Right lung (tissue), 5 donors: Measurements from ENCODE around the gene DRGX. TPM values are rescaled to one million over a fixed set of nuclear protein-coding genes. Genes with fewer than 3 reads are reported as not detected.

Source experiments
- DNase-seq, 2 donors: peaks; one replicate each; pipeline ENCODE4 v3.0.0-alpha.2; 2013
- polyA plus RNA-seq, 5 donors: library from polyadenylated mRNA; unstranded; fragments of 120-200 nt; gene quantifications; one replicate each; pipeline versions ENCODE4 v1.2.1 to v1.2.3, GENCODE V29; 2013; ENCODE audit warnings: inconsistent platforms in 1 of 5, low replicate concordance in 1 of 5; ENCODE audit not compliant: insufficient read length in 5 of 5, insufficient read depth in 1 of 5

Gene DRGX
- polyA plus RNA-seq, 5 donors, result 0.06 TPM; not detected in 4

DNA sequence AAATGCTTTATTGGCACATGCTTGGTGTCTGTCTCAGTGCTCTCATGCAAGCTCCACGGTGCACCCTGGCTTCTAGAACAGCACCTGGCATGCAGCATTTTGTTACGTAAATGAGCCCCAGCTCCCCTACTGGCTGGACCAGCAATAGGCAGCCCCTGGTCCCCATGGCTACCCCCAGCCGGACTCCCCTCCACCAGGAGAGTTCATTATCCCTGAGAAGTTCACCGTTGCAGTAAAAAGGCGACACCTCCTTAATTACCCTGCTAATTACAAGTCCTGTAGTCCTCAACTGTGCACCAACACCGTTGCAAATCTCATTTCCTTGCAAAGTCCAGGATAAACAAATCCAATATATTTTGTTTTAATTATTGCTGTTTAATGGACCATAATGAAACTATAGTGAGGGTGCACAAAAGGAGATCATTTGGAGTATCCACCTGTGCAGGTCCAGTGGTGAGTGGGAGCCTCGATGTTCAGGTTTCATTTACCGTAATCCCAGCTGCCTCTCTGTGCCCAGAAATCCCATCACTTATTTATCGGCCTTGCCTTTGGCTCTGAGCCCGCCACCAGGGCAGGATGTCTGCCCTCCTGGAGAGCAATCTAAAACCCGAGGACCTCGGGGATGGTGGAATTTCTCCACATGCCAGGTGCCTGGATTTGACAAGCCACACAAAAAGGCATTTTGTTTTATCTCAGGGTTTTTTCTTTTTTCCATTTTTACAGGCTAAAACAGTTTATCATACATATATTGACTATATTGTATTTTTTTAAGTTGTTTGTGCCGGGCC lies 12.8 kb upstream of the DRGX start:
- DNase-seq, result no peak

- DNase-seq, result peak; percentile 50 to 70
These were observed 11.8 kb upstream of the DRGX start for GRCh38 chr10:49407552-49408137.

DNA sequence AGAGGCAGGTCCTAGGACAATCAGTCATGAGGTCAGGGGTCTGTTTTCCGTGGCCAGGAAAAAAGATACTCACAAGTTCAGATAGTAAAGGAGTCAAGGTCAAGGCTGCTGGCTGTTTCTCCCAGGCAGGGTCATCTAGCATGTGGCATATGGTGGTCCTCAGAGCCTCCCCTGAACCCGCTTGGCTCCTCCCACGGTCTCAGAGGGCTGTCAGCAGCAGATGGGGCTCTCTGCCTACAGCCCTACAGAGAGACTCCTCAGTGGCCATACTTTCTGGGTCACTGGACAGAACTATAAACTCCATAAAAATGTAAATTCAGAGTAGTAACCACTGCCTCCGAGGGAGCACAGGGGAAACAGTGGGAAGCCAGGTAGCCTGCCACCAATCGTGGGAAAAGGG lies 11.3 kb upstream of the DRGX start:
- DNase-seq, result no peak

GRCh38 chr10:49404321-49404878 lies 8.5 kb upstream of the DRGX start:
- DNase-seq, result no peak

GRCh38 chr10:49403363-49403762 lies 7.5 kb upstream of the DRGX start:
- no peak for DNase-seq

DNA sequence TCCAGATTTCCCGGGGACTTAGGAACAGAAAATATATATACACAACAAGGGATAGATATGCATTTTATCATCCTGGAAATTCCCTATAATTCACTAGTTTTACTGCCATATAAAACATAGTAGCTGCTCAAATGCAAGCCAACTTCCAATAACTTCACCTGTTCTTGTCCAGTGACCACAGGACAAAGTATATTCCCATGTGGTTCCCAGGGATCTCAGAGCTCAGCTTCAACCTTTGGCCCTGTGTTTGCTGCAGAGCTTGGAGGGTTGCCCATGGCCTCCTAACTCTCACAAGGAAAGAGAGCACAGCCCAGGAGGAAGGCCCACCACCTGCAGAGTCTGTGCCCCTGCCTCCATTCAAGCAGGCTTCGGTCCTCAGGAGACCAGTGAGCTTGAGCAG lies 4.5 kb upstream of the DRGX start:
- no peak for DNase-seq

DNA sequence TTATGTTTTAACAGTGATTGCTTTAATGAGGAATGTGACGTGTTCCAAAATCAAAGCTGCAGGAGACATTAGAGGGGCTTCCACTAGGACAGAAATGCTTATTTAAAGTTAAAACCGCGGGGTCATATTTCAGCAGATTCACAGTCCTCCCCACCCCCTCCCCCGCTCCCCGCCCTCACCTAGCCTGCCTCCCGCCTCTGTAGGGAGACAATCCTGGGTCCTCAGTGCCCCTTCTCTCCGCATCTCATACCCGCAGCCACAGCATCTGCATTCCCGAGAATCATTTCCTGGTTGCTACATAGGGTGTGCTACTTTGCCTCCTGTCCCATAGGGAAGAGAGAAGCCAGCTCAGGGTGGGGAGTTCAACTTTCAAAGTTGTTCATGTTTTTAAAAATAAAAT lies 3.1 kb upstream of the DRGX start:
- no peak for DNase-seq

- DNase-seq, result peak; percentile 49 to 52
These were observed 2.3 kb upstream of the DRGX start for GRCh38 chr10:49398000-49398861.

- no peak for DNase-seq
These were observed 1.4 kb upstream of the DRGX start for GRCh38 chr10:49397036-49397999.

GRCh38 chr10:49396666-49396999 lies 744 bp upstream of the DRGX start:
- no peak for DNase-seq

DNA sequence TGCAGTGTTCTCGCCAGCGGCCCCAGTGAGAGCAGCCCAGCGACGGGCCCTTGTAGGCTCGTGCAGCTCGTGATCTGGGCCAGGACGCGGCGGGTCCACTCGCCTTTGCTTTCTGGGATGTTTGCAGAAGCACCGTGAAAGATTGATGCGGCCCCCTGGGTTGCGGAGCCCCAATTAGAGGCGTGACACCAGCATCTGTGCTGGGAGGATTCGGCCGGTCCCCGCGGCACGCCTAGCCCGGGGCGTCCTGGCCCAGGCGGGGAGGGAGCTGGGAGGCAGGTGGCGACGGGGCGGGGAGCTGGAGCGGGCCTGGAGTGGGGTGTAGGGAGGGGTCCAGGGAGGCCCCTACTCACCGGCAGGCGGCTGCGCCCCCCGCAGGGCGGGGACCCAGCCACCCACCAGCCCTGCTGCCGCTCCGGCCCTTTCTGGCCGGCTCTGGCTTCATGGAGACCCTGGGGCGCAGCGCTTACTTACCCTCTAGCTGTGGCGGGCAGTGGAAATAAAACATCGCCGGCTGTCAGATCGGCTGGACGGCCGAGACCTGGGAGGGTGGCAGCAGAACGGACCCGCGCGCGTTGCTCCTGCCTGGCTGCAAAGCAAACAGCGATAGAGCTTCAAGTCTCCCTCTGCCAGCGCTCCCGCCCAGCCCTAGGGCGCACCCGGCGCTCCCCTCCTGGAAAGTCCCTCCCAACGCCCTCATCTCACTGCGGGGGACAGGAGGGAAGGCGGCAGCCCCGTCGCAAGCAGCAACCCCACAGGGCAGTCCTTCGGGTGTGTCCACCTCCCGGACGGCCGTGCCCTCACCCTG lies 752 bp downstream of the DRGX start:
- no peak for DNase-seq

DNA sequence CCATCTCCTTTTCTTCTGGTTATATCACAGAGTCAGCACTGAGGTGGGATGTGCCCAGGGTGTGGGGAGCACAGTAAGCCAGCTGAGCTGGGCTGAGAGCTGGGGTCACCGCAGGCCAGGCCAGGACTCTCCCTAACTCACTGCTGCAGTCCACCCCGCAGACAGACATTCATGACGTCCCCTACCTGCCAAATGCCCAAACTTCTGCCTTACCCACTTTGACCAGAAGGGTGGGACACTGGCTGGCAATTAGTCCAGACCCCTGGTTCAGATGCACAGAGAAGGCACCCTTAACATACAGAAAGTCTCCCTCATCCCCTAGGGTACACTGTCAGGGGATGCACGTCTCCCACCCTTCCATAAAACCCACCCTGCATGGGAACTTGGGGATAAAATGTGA lies 2.1 kb downstream of the DRGX start:
- no peak for DNase-seq

GRCh38 chr10:49393301-49393700 lies 2.6 kb downstream of the DRGX start:
- DNase-seq, result no peak

DNA sequence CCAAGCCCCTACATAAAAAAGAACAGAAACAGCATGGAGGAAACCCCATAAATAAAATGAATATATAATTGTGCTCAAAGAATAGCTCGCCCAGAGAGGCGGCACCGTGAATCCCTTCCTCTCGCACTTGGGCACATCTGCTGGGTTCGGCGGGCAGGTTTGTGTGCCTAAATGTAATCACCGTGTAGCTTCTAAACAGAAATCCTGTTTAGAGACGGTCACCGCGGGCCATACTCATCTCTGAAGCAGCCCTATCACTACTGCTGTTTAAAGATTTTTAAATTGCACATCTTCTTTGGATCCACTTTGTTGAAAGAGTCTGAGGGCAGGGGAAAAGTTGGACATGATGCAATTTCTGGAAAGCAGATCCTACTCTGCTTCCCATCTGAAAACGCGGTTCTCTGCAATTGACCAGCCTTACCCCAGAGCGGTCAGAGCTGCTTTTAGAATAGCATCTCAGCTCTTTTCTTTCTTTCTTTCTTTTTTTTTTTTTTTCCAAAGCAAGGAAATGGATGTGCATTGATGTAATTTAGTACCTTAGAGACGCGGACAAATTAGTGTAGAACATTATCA lies 6.4 kb downstream of the DRGX start:
- no peak for DNase-seq

GRCh38 chr10:49388161-49388560 lies 7.7 kb downstream of the DRGX start:
- DNase-seq, result no peak

GRCh38 chr10:49387071-49387470 lies 8.8 kb downstream of the DRGX start:
- no peak for DNase-seq

DNA sequence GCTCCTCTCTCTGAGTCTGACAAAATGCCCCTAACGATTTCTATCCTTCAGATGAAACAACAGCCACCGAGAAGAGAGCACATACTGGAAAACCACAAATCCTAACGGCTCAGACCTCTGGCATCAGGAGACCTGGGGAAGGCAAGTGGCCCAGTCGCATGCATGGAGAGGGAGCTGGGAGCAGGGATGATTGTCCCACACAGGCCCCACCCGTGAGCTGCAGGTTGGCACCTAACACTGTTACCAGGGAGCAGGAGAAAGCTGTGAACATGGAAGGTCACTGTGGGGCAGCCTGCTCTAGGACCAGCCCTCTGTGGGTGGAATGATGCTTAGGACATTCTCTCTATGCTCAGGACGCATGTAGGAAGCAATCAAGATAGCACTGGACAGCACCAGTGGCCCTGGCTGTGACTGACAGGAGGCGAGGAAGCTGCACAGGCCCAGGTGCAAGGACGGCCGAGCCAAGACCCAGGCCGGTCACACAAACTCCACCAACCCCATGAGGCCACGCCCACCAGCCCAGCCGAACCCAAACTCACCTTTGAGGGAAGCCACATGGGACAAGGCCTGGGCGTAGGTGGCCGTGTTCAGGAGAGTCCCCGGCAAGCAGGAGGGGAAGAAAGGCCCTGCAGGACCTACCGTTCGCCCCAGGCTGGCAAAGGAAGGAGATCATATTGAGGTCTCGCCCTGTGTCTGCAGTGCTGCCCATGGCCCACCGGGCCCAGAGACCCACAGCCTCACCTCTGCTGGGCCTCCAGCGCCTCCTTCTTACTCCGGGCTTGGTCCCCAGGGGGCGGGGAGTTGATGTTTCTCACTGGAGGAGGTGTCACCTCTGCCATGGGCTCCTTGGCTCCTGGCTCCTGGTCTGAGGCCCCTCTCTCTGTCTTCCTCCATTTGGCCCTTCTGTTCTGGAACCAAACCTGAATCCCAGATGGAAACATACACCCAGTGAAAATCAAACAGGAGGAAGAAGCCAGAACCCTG lies 9.7 kb downstream of the DRGX start:
- no peak for DNase-seq

DNA sequence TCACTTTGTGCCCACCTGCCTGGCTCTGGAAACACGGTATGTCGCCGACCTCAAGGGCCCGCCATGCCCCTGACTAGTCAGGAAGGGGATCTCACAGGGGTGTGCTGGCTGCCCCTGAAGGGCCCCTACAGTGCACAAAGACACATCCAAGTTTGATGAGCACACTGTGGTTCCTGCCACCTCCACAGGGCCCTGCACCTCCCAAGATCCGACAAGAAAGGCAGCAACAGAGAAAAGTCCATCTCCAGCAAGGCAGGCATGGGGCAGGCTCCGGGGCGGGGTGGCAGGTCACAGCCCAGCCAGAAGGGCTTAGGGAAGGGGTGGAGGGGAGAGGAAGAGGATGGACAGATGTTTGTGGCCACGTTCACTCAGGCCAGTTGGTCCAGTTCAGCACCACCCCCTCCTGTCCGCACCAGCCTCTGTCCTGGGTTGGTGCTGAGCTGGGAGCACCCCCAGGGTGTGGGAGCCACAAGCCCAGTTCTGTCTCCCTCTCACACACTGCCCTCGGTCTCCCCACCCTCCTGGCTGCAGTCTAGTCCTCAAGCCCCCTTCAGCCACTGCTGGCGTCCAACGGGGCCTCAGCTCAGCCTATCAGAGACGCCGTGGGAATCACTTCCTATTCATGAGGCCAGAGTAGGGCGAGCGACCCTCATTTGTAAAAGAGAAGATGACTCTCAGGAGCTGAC lies 11.5 kb downstream of the DRGX start:
- no peak for DNase-seq
